ENCODE results near the gene INSC. TPM values are rescaled to one million over a fixed set of nuclear protein-coding genes. Genes with fewer than 3 reads are reported as not detected.

Gene INSC
- total RNA-seq, 2 donors from 2014 or later: 0.14 to 0.23 TPM

- no peak for DNase-seq (ENCODE audit: low spot score)
- intact Hi-C loops (cut with DNase I): no loop called here
Measured at GRCh38 chr11:15171956-15172355, 57.2 kb downstream of the INSC start.

GRCh38 chr11:15175831-15176230, 61.1 kb downstream of the INSC start:
- DNase-seq (ENCODE audit: low spot score): no peak
- intact Hi-C loops (cut with DNase I): no loop called here

GRCh38 chr11:15176646-15177163, 62.0 kb downstream of the INSC start:
- no peak for DNase-seq (ENCODE audit: low spot score)
- intact Hi-C loops (cut with DNase I): no loop called here

- no peak for DNase-seq (ENCODE audit: low spot score)
- intact Hi-C loops (cut with DNase I): no loop called here
Measured at GRCh38 chr11:15177491-15177890, 62.8 kb downstream of the INSC start.

GRCh38 chr11:15178214-15178613, 63.5 kb downstream of the INSC start:
- intact Hi-C loops (cut with DNase I): no loop called here
- no peak for DNase-seq (ENCODE audit: low spot score)

- DNase-seq (ENCODE audit: low spot score): no peak
- intact Hi-C loops (cut with DNase I): no loop called here
Measured at GRCh38 chr11:15179167-15179566, 64.4 kb downstream of the INSC start.

- intact Hi-C loops (cut with DNase I): no loop called here
- DNase-seq (ENCODE audit: low spot score): no peak
Measured at GRCh38 chr11:15180212-15180792, 65.6 kb downstream of the INSC start.

GRCh38 chr11:15182372-15182771, 67.6 kb downstream of the INSC start:
- intact Hi-C loops (cut with DNase I): no loop called here
- DNase-seq (ENCODE audit: low spot score): no peak

- no peak for DNase-seq (ENCODE audit: low spot score)
- intact Hi-C loops (cut with DNase I): no loop called here
Measured at GRCh38 chr11:15185021-15185420, 70.3 kb downstream of the INSC start.

GRCh38 chr11:15186146-15186545, 71.4 kb downstream of the INSC start:
- intact Hi-C loops (cut with DNase I): no loop called here
- no peak for DNase-seq (ENCODE audit: low spot score)

- intact Hi-C loops (cut with DNase I): no loop called here
- no peak for DNase-seq (ENCODE audit: low spot score)
Measured at GRCh38 chr11:15189189-15189588, 74.5 kb downstream of the INSC start.

GRCh38 chr11:15189641-15190365, 75.1 kb downstream of the INSC start:
- DNase-seq (ENCODE audit: low spot score): no peak
- intact Hi-C loops (cut with DNase I): no loop called here

GRCh38 chr11:15190611-15191010, 75.9 kb downstream of the INSC start:
- intact Hi-C loops (cut with DNase I): no loop called here
- no peak for DNase-seq (ENCODE audit: low spot score)

GRCh38 chr11:15192005-15192556, 77.4 kb downstream of the INSC start:
- DNase-seq (ENCODE audit: low spot score): no peak
- intact Hi-C loops (cut with DNase I): no loop called here

GRCh38 chr11:15194671-15195415, 80.1 kb downstream of the INSC start:
- intact Hi-C loops (cut with DNase I): no loop called here
- no peak for DNase-seq (ENCODE audit: low spot score)

- DNase-seq (ENCODE audit: low spot score): no peak
- intact Hi-C loops (cut with DNase I): no loop called here
Measured at GRCh38 chr11:15195454-15196200, 80.9 kb downstream of the INSC start.

- intact Hi-C loops (cut with DNase I): no loop called here
- DNase-seq (ENCODE audit: low spot score): no peak
Measured at GRCh38 chr11:15196704-15197103, 82.0 kb downstream of the INSC start.

- no peak for DNase-seq (ENCODE audit: low spot score)
- intact Hi-C loops (cut with DNase I): no loop called here
Measured at GRCh38 chr11:15197696-15198095, 83.0 kb downstream of the INSC start.

- intact Hi-C loops (cut with DNase I): no loop called here
Measured at GRCh38 chr11:15198284-15198683, 83.6 kb downstream of the INSC start.

More at GRCh38 chr11:15198284-15198683, 83.6 kb downstream of the INSC start:
- no peak for DNase-seq (ENCODE audit: low spot score)

Data from posterior vena cava (tissue), 2 donors.